Measurements from ENCODE around the gene USP13. TPM values are rescaled to one million over a fixed set of nuclear protein-coding genes. Genes with fewer than 3 reads are reported as not detected.

Gene USP13
- total RNA-seq, 1 donor from 2014 or later, result 15.4 TPM

GRCh38 chr3:179695672-179696313, 43.0 kb downstream of the USP13 start:
- H3K36me3 ChIP-seq, result no peaks in the 10 kb centered on the region
- no peak overlapping the region for H3K4me3 ChIP-seq
- H3K9me3 ChIP-seq, result no peaks in the 10 kb centered on the region
- H3K4me1 ChIP-seq, result no peaks in the 10 kb centered on the region
- TF ChIP-seq CTCF (IDR thresholded peaks at IDR 0.05), result no peak
- peak; percentile 74 for ATAC-seq
- no peaks in the 10 kb centered on the region for H3K27me3 ChIP-seq
- H3K27ac ChIP-seq, result no peak overlapping the region
- no peak for DNase-seq
- intact Hi-C loops (cut with DNase I), result no loop called here

GRCh38 chr3:179697736-179698332, 45.0 kb downstream of the USP13 start:
- ATAC-seq, result no peak
- Histone ChIP-seq H3K4me3 (no peak overlapping the region), H3K27ac (no peak overlapping the region), H3K9me3 (no peaks in the 10 kb centered on the region), H3K36me3 (no peaks in the 10 kb centered on the region), H3K4me1 (no peaks in the 10 kb centered on the region), H3K27me3 (no peaks in the 10 kb centered on the region)
- no peak for DNase-seq
- intact Hi-C loops (cut with DNase I), result no loop called here
- no peak for TF ChIP-seq CTCF (IDR thresholded peaks at IDR 0.05)

- DNase-seq, result no peak
- intact Hi-C loops (cut with DNase I), result no loop called here
- no peak for TF ChIP-seq CTCF (IDR thresholded peaks at IDR 0.05)
These were observed 47.9 kb downstream of the USP13 start for GRCh38 chr3:179700716-179701115.

GRCh38 chr3:179701176-179701827, 48.5 kb downstream of the USP13 start:
- Histone ChIP-seq H3K27ac (no peak overlapping the region), H3K4me1 (no peaks in the 10 kb centered on the region), H3K9me3 (no peaks in the 10 kb centered on the region), H3K4me3 (no peak overlapping the region), H3K36me3 (no peaks in the 10 kb centered on the region), H3K27me3 (no peaks in the 10 kb centered on the region)
- intact Hi-C loops (cut with DNase I), result no loop called here
- DNase-seq (no peak), ATAC-seq (no peak)
- no peak for TF ChIP-seq CTCF (IDR thresholded peaks at IDR 0.05)

More at GRCh38 chr3:179700716-179701115, 47.9 kb downstream of the USP13 start:
- no peak for ATAC-seq
- no peaks in the 10 kb centered on the region for H3K4me1 ChIP-seq
- H3K9me3 ChIP-seq, result no peaks in the 10 kb centered on the region
- no peaks in the 10 kb centered on the region for H3K36me3 ChIP-seq
- H3K4me3 ChIP-seq, result no peak overlapping the region
- no peak overlapping the region for H3K27ac ChIP-seq
- no peaks in the 10 kb centered on the region for H3K27me3 ChIP-seq

- no peak for TF ChIP-seq CTCF (IDR thresholded peaks at IDR 0.05)
- DNase-seq, result no peak
- ATAC-seq, result no peak
- Histone ChIP-seq H3K9me3 (no peaks in the 10 kb centered on the region), H3K36me3 (peaks cover 2% of the 10 kb centered on the region), H3K27me3 (no peaks in the 10 kb centered on the region), H3K27ac (no peak overlapping the region), H3K4me3 (no peak overlapping the region), H3K4me1 (no peaks in the 10 kb centered on the region)
- intact Hi-C loops (cut with DNase I), result no loop called here
These were observed 49.6 kb downstream of the USP13 start for GRCh38 chr3:179702271-179702947.

All from upper lobe of right lung (tissue), 1 donor.